HG03103 (cell line): ENCODE measurements around the gene HES3.

Experiments used
- ATAC-seq: cut with Tn5 transposase; IDR thresholded peaks from one replicate; pipeline ENCODE4 v1.9.1; 2021; ENCODE audit warnings: low read depth; ENCODE audit not compliant: unreplicated experiment

HES3 gene

GRCh38 chr1:6260961-6261614 lies 17.1 kb downstream of the HES3 start, which contains the start of gene GPR153:
GPR153 (minus strand) TSS chr1:6261098; CDS start chr1:6254905, 6,193 bp downstream.
- no peak for ATAC-seq

GRCh38 chr1:6261615-6261995 lies 17.6 kb downstream of the HES3 start:
- ATAC-seq: no peak

- no peak for ATAC-seq
These were observed 18.8 kb downstream of the HES3 start for GRCh38 chr1:6262555-6263420.

GRCh38 chr1:6263716-6264115 lies 19.7 kb downstream of the HES3 start:
- ATAC-seq: no peak

GRCh38 chr1:6265151-6265550 lies 21.2 kb downstream of the HES3 start:
- no peak for ATAC-seq

GRCh38 chr1:6266641-6267040 lies 22.7 kb downstream of the HES3 start:
- ATAC-seq: no peak

GRCh38 chr1:6267686-6268322 lies 23.8 kb downstream of the HES3 start:
- ATAC-seq: no peak

- no peak for ATAC-seq
These were observed 24.4 kb downstream of the HES3 start for GRCh38 chr1:6268415-6268814.

GRCh38 chr1:6269296-6269695 lies 25.3 kb downstream of the HES3 start:
- ATAC-seq: no peak

GRCh38 chr1:6269720-6270400 lies 25.9 kb downstream of the HES3 start:
- no peak for ATAC-seq

GRCh38 chr1:6270401-6270800 lies 26.4 kb downstream of the HES3 start:
- no peak for ATAC-seq

GRCh38 chr1:6271006-6271405 lies 27.0 kb downstream of the HES3 start:
- ATAC-seq: no peak

- no peak for ATAC-seq
These were observed 27.6 kb downstream of the HES3 start for GRCh38 chr1:6271554-6271953.

- no peak for ATAC-seq
These were observed 28.5 kb downstream of the HES3 start for GRCh38 chr1:6272452-6272851.

- no peak for ATAC-seq
These were observed 28.9 kb downstream of the HES3 start for GRCh38 chr1:6272868-6273267.

GRCh38 chr1:6273380-6273891 lies 29.5 kb downstream of the HES3 start:
- no peak for ATAC-seq

GRCh38 chr1:6274102-6274501 lies 30.1 kb downstream of the HES3 start:
- ATAC-seq: no peak

- no peak for ATAC-seq
These were observed 30.7 kb downstream of the HES3 start for GRCh38 chr1:6274622-6275139.

- ATAC-seq: no peak
These were observed 32.1 kb downstream of the HES3 start for GRCh38 chr1:6275826-6276782.
